OCI-LY7 (cell line): ENCODE data around the gene TNN. TPM values are rescaled to one million over a fixed set of nuclear protein-coding genes. Genes with fewer than 3 reads are reported as not detected.

Experiments
- BruUV-seq: library from RNA; stranded (reverse); fragments of 400-500 nt; replicated peaks from 2 replicates; lab custom pipeline; 2021; lab: Mats Ljungman, UMichigan
- CTCF ChIA-PET: fragments of 300-600 bp; sonication (Branson Sonifier 250); formaldehyde crosslinking; loops from one replicate; lab custom pipeline; 2022; ENCODE audit warnings: antibody characterized with exemption; ENCODE audit not compliant: unreplicated experiment; lab: Charles Lee
- POLR2A ChIA-PET: fragments of 300-600 bp; sonication (Branson Sonifier 250); formaldehyde crosslinking; loops from one replicate; lab custom pipeline; 2022; ENCODE audit warnings: antibody characterized with exemption; lab: Charles Lee
- DNase-seq: peaks from one replicate; pipeline ENCODE4 v3.0.0-alpha.2; 2015; ENCODE audit warnings: low spot score
- H2AFZ ChIP-seq: fragments of 200-600 bp; sonication (generic), shearing (Covaris generic); 2 replicates; pipeline ENCODE4 v1.6.1; 2014; ENCODE audit warnings: mild to moderate bottlenecking, antibody characterized with exemption, low read length, moderate library complexity
- H3K27ac ChIP-seq: fragments of 200-600 bp; sonication (generic); 2 replicates; pipeline ENCODE4 v1.5.1; 2014; ENCODE audit warnings: mixed run types, low read depth, mild to moderate bottlenecking, moderate library complexity, low read length, inconsistent platforms; ENCODE audit not compliant: poor library complexity, severe bottlenecking
- H3K36me3 ChIP-seq: fragments of 200-600 bp; sonication (generic); 2 replicates; pipeline ENCODE4 v1.6.1; 2014; ENCODE audit warnings: mild to moderate bottlenecking, antibody characterized with exemption, low read length, moderate library complexity, mixed read lengths; ENCODE audit not compliant: insufficient read depth
- H3K4me1 ChIP-seq: fragments of 200-600 bp; sonication (generic); 2 replicates; pipeline ENCODE4 v1.5.1; 2014; ENCODE audit warnings: mild to moderate bottlenecking, low read length; ENCODE audit not compliant: insufficient read depth, poor library complexity, severe bottlenecking
- H3K4me2 ChIP-seq: fragments of 200-600 bp; sonication (generic); 2 replicates; pipeline ENCODE4 v1.6.1; 2014; ENCODE audit warnings: mild to moderate bottlenecking, low read length
- H3K4me3 ChIP-seq: fragments of 200-600 bp; sonication (generic); 2 replicates; pipeline ENCODE4 v1.5.1; 2014; ENCODE audit warnings: mild to moderate bottlenecking, low read depth, low read length; ENCODE audit not compliant: poor library complexity, severe bottlenecking
- H3K79me2 ChIP-seq: fragments of 200-600 bp; sonication (generic); 2 replicates; pipeline ENCODE4 v1.6.1; 2016; ENCODE audit warnings: low read depth, mild to moderate bottlenecking, low read length, moderate library complexity, mixed read lengths; ENCODE audit not compliant: insufficient read depth
- H3K9me2 ChIP-seq: fragments of 200-600 bp; sonication (generic); 2 replicates; pipeline ENCODE4 v1.6.1; 2016; ENCODE audit warnings: mild to moderate bottlenecking, low read length, mixed read lengths; ENCODE audit not compliant: insufficient read depth
- H3K9me3 ChIP-seq: fragments of 200-600 bp; sonication (generic); 2 replicates; pipeline ENCODE4 v1.6.1; 2014; ENCODE audit warnings: mild to moderate bottlenecking, mixed run types, low read length, mixed read lengths
- H4K20me1 ChIP-seq: fragments of 200-600 bp; sonication (generic); 2 replicates; pipeline ENCODE4 v1.6.1; 2014; ENCODE audit warnings: mild to moderate bottlenecking, antibody characterized with exemption, low read length, moderate library complexity, mixed read lengths; ENCODE audit not compliant: insufficient read depth
- CTCF ChIP-seq: fragments of 200-600 bp; sonication (generic); conservative IDR thresholded peaks from 2 replicates; pipeline ENCODE4 v1.5.1; 2014; ENCODE audit warnings: mild to moderate bottlenecking, antibody characterized with exemption, low read length, moderate library complexity, mixed read lengths
- EZH2phosphoT487 ChIP-seq: fragments of 200-600 bp; sonication (generic); IDR thresholded peaks from 2 replicates; pipeline ENCODE4 v1.6.1; 2018; ENCODE audit warnings: low read depth, borderline replicate concordance, mild to moderate bottlenecking, mixed run types, antibody characterized with exemption, low read length, moderate library complexity, mixed read lengths
- intact Hi-C: fragments of 100-400 bp; cut with micrococcal nuclease; formaldehyde crosslinking; loops from one replicate; pipeline ENCODE4 v1.10.0; 2022; ENCODE audit not compliant: unreplicated experiment
- total RNA-seq, 2 experiments: library from RNA; depleted of rRNA in 1 of 2; stranded (reverse); fragments of >200 nt in 1 of 2; shearing (Covaris generic) in 1 of 2; gene quantifications; 2 replicates each; pipeline ENCODE4 v1.2.3, GENCODE V29; 2014 to 2022

TNN gene
- total RNA-seq, 2 experiments from 2014 or later: not detected

- no peaks in the 10 kb centered on the region for H3K79me2 ChIP-seq
- intact Hi-C loops: loop anchor here (5.0 kb wide), 1 partner anchor 361 kb away; no protein-coding TSS in a partner anchor
- no peaks in the 10 kb centered on the region for H4K20me1 ChIP-seq
- no peaks in the 10 kb centered on the region for H3K9me2 ChIP-seq
- no peak overlapping the region for H3K4me2 ChIP-seq
- no peak overlapping the region for H3K4me3 ChIP-seq
- CTCF ChIA-PET: no interaction called here
- TF ChIP-seq EZH2phosphoT487 (no peak), CTCF (no peak)
- BruUV-seq: no TSS peak
- H2AFZ ChIP-seq: no peak overlapping the region
- H3K4me1 ChIP-seq: peaks cover 30% of the 10 kb centered on the region
- POLR2A ChIA-PET: no interaction called here
- no peak overlapping the region for H3K27ac ChIP-seq
- no peaks in the 10 kb centered on the region for H3K9me3 ChIP-seq
- DNase-seq: no peak
- no peaks in the 10 kb centered on the region for H3K36me3 ChIP-seq
Observed at GRCh38 chr1:175128523-175128922, 60.9 kb downstream of the TNN start.

GRCh38 chr1:175129182-175129581 is 61.5 kb downstream of the TNN start:
- no peaks in the 10 kb centered on the region for H3K79me2 ChIP-seq
- intact Hi-C loops: loop anchor here (5.0 kb wide), 1 partner anchor 362 kb away; no protein-coding TSS in a partner anchor
- POLR2A ChIA-PET: no interaction called here
- no peaks in the 10 kb centered on the region for H3K9me3 ChIP-seq
- TF ChIP-seq EZH2phosphoT487 (no peak), CTCF (no peak)
- BruUV-seq: no TSS peak
- H3K27ac ChIP-seq: no peak overlapping the region
- no peak overlapping the region for H3K4me2 ChIP-seq
- CTCF ChIA-PET: no interaction called here
- no peak for DNase-seq
- peak overlapping the region; percentile 60; the same call in 1 of the 2 replicates for H2AFZ ChIP-seq
- H3K4me1 ChIP-seq: peaks cover 30% of the 10 kb centered on the region
- H3K4me3 ChIP-seq: no peak overlapping the region
- H4K20me1 ChIP-seq: no peaks in the 10 kb centered on the region
- no peaks in the 10 kb centered on the region for H3K36me3 ChIP-seq
- H3K9me2 ChIP-seq: no peaks in the 10 kb centered on the region

GRCh38 chr1:175129644-175129996 is 62.0 kb downstream of the TNN start:
- BruUV-seq: no TSS peak
- TF ChIP-seq CTCF: no peak
- TF ChIP-seq EZH2phosphoT487: no peak
- H3K9me2 ChIP-seq: no peaks in the 10 kb centered on the region
- no peak overlapping the region for H3K4me3 ChIP-seq
- POLR2A ChIA-PET: no interaction called here
- H3K9me3 ChIP-seq: no peaks in the 10 kb centered on the region
- H3K4me2 ChIP-seq: no peak overlapping the region
- no peak overlapping the region for H3K27ac ChIP-seq
- no peak for DNase-seq
- H4K20me1 ChIP-seq: no peaks in the 10 kb centered on the region
- peaks cover 30% of the 10 kb centered on the region for H3K4me1 ChIP-seq
- H3K79me2 ChIP-seq: no peaks in the 10 kb centered on the region
- H2AFZ ChIP-seq: peak overlapping the region; percentile 60; the same call in 1 of the 2 replicates
- CTCF ChIA-PET: no interaction called here
- intact Hi-C loops: loop anchor here (5.0 kb wide), 1 partner anchor 362 kb away; no protein-coding TSS in a partner anchor
- H3K36me3 ChIP-seq: no peaks in the 10 kb centered on the region
